Right ventricle myocardium superior (tissue), 1 donor: ENCODE measurements around the gene SNRPD1. TPM values are rescaled to one million over a fixed set of nuclear protein-coding genes. Genes with fewer than 3 reads are reported as not detected.

ENCODE experiments used
- ATAC-seq: fragments of 200-7000 bp; cut with Tn5 transposase; one replicate; pipeline ENCODE4 v1.9.1; 2020; ENCODE audit warnings: mild to moderate bottlenecking; ENCODE audit not compliant: poor library complexity
- DNase-seq: peaks from one replicate; pipeline ENCODE4 v3.0.0-alpha.2; 2020
- intact Hi-C: fragments of 100-400 bp; cut with DNase I; formaldehyde crosslinking; loops from one replicate; pipeline ENCODE4 v1.11.2; 2022
- microRNA-seq: library from miRNA; unstranded; fragments of <30 nt; microRNA quantifications from one replicate; pipeline ENCODE4 v1.2.0, GENCODE V29; 2020
- total RNA-seq: library from RNA; stranded (reverse); fragmentation: NEBNext Ultra II Directional; extraction: Animal tissue kit (Norgen Biotek cat#: 25700); gene quantifications from one replicate; pipeline ENCODE4 v1.2.1, GENCODE V29; 2021
- donor health status: DM: no; HTN: yes; CAD: no; lungs with severe emphysema.

The SNRPD1 gene
- total RNA-seq, 1 donor from 2014 or later: 24.7 TPM

- intact Hi-C loops: no loop called here
- ATAC-seq: peak; percentile 87
These were observed 70.4 kb downstream of the SNRPD1 start for GRCh38 chr18:21682371-21683051.

More at GRCh38 chr18:21682371-21683051, 70.4 kb downstream of the SNRPD1 start:
- DNase-seq: no peak

Small RNA genes within 50 kb of the gene (microRNA-seq; reads per million reads assigned to microRNA genes)
- not detected for gene MIR320C1

Other genes with a start within 250 kb of the SNRPD1 start
- gene ESCO1, start 11.6 kb upstream of the SNRPD1 start, total RNA-seq: 7.9 TPM
- 5.0 TPM for gene ABHD3, start 92.5 kb downstream of the SNRPD1 start, total RNA-seq
- 16.5 TPM for gene MIB1, start 128.5 kb downstream of the SNRPD1 start, total RNA-seq